Embryonic facial prominence (tissue), 1 donor: Measurements from ENCODE around the gene SLIRP.
"Not testable (repeated sequence)": the region's sequence is repeated elsewhere in the genome, so short reads cannot be mapped to it uniquely, and the experiment has no call there.

ENCODE experiments used
- DNase-seq: peaks from one replicate; pipeline ENCODE4 v3.0.0-alpha.2; 2016; ENCODE audit errors: extremely low spot score

SLIRP gene

GRCh38 chr14:77707724-77708408 is at the start of gene SLIRP, which contains the start of gene ALKBH1:
TSS of gene SLIRP (plus strand) at chr14:77708103. CDS start at chr14:77708112, 9 bp downstream.
TSS of gene ALKBH1 (minus strand) at chr14:77708023. CDS start at chr14:77708004, 19 bp downstream.
- DNase-seq, result peak; percentile 77

DNA sequence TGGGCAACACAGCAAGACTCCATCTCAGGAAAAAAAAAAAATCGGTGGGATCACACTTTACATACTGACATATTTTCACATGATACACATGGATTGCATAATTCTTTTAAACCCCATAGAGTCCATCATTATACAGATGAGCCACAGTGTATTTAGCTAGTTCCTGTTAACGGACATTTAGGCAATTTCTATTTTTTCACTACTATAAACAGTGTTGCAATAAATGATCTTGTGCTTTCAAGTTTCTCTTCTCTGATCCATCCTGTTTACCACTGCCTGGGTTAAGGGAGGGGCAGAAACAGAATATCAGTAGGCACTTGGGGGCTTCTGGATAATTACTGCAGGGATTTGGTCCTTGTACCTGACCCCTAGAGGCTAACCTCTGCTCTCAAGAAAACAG is 48.1 kb upstream of the SLIRP start:
- no peak for DNase-seq

- no peak for DNase-seq
Measured at GRCh38 chr14:77660754-77661153, 47.1 kb upstream of the SLIRP start.

DNA sequence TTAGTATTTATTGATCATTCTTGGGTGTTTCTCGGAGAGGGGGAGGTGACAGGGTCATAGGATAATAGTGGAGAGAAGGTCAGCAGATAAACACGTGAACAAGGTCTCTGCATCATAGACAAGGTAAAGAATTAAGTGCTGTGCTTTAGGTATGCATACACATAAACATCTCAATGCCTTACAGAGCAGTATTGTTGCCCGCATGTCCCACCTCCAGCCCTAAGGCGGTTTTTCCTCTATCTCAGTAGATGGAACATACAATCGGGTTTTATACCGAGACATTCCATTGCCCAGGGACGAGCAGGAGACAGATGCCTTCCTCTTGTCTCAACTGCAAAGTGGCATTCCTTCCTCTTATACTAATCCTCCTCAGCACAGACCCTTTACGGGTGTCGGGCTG is 46.3 kb upstream of the SLIRP start:
- not testable (repeated sequence) for DNase-seq

DNA sequence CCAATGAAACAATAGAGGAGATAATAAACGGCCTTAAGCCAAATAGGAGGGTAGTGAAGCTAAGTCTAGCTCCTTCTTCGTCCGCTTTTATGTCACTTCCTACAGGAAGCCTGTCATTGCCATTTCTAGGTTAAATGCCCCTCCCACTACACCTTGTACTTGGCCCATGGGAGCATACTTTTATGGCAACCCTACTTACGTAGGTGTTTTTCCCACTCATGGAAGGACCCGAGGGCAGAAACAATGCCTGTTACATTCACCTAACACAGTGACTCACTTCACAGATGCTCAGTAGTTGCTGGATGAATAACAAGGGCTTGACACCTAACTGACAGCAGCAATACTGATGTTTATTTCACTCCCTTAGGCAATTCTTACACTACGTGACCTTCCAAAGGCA is 44.6 kb upstream of the SLIRP start:
- DNase-seq, result no peak

DNA sequence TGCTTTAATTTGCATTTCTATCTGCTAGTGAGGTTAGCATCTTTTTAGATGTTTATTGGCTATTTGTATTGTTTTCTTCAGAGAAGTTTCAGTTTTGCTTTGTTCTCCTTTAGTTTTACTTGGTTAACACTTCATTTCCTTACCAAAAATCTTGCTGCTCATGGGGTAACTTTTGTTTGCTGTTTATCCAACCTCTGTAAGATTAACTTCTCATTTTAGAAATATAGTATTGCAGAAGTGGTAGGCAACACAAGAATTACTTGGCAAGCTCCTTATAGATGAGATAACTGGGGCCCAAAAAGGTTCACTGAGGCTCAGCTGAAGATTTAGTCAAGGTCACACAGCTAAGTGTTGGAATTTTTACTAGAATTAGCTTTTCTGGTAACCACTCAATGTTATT is 40.6 kb upstream of the SLIRP start:
- no peak for DNase-seq

GRCh38 chr14:77673193-77673592 is 34.7 kb upstream of the SLIRP start:
- no peak for DNase-seq

GRCh38 chr14:77674931-77675330 is 33.0 kb upstream of the SLIRP start:
- DNase-seq, result no peak

DNA sequence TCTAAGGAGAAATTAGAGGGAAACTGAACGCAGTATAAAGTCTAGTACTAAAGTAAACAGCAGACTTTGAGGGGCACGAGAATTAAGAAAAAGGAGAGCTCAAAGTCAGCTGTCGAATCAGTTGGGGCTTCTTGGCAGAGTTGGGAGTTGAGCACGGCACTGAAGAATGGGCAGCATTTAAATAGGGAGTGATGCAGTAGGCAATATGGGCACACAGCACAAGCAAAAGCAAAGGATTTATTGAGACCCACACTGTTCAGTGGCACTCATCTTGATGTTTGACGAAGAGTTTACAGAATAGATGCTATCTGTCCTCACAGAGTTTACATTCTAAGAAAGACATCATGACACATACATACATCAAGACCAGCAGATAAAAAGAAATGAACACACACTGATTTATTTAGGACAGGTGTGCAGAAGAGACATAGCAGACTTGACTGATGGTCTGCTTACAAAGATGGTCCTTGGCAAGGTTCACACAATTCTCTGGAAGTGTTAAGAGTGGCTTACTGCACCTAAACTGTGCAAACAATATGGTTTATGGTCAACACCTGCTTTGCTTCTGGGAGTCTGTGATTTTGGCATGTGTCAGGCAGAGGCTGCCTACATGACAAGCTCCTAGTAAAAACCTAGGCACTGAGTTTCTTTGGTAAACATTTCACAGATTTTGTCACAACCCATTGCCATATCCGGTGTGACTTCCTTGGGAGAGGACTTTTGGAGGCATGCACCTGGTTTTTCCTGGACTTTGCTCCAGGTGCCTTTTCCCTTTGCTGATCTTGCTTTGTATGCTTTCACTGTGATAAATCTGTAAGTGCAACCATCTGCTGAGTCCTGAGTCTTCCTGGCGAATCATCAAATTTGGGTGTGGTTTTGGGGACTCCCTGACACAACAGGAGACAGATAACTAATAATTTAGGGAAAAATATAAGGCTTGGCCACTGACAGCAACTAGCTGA is 26.4 kb upstream of the SLIRP start:
- DNase-seq, result no peak

DNA sequence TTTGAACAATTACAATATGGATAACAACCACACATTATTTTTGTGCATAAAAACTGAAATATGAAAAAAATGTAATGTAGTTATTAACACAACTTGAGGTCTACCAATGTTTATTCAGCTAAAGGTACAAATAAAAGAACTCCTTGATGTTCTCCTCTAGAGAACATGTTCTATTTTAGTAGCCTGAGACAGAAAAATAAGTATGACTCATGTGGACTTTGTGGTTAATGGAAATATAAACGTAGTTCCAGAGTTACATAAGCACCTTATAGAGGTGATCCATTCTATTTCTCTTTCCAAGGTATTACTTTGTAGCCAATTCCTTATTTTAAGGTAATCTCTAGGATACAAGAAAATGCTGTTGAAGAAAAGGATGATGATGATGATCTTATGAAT is 25.7 kb upstream of the SLIRP start:
- DNase-seq, result no peak

- DNase-seq, result no peak
Measured at GRCh38 chr14:77691259-77691658, 16.6 kb upstream of the SLIRP start.

- no peak for DNase-seq
Measured at GRCh38 chr14:77707355-77707723, 564 bp upstream of the SLIRP start.

- no peak for DNase-seq
Measured at GRCh38 chr14:77708749-77709148, 846 bp downstream of the SLIRP start.

DNA sequence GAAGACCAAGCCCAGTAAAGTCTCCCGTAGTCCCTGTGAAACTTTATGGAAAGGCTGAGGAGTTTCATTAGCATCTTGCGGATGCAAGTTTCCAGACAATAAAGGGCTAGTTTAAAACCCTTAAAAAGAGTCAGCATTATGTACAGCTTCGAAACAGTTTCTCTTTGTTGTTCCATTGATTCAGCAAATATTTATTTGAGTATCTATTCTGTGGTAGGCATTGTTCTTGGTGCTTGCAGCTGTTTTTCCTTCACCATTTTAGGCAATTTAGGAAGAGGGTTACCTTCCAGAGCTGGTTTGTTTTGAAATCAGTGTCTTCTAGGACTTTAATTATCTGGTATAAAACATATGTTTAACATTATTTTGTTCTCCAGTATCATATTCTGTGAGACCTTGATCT is 1.5 kb downstream of the SLIRP start:
- no peak for DNase-seq

- no peak for DNase-seq
Measured at GRCh38 chr14:77710364-77710763, 2.5 kb downstream of the SLIRP start.

GRCh38 chr14:77714926-77715325 is 7.0 kb downstream of the SLIRP start:
- no peak for DNase-seq

DNA sequence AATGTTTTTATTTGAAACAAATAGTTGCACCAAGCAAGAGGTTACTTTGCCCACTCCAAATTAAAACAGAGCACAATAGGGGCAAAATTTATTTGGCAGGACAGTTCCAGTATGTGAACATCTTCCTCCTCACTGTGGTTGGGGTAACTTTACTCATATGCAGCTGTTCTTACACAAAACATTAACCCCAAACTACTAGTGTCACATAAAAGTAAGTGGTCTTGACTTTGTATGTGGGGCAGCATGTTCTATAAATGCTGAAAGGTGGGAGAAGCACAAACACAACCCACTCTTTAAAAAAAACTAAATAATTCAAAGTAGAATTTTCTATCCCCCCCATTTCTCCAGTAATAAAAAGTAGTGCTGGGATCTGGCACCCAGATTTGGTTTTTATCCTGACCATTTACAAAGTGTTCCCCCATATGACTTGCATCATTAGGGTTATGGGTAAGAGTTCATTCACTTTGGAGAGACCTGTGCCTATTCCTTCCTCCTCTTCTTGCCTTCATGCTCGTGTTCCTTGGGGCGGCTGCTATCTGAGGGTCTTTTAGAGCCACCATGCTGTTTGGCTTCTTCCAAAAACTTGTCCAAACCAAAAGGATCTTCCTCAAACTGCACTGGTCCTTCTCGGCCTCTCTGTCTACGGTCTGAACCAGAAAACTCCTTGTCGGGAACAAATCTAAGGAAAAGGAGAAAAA is 9.9 kb downstream of the SLIRP start:
- no peak for DNase-seq

GRCh38 chr14:77721437-77721836 is 13.5 kb downstream of the SLIRP start:
- no peak for DNase-seq

GRCh38 chr14:77722301-77722700 is 14.4 kb downstream of the SLIRP start:
- no peak for DNase-seq

DNA sequence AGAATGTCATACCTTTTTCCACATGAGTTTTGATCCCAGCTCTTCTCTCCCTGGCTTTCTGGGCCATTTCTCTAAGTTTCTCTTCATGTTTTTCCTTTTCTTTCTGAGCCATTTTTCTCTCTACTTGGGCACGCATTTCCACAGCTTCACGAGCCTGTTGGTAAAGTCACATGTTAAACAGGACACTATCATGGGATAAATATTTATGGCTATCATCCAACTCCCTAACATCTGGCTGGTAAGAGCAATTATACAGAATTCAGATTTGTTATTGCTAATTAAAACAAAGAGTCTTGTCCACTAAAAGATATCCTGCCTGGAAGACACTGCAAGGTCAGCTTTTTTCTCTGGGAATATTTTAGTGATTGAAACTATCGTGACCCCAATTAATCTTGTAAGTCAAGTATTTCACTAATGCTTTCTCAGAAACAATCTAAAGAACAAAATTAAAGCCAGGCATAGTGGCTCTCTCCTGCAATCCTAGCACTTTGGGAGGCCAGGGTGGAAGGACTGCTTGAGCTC is 23.1 kb downstream of the SLIRP start:
- no peak for DNase-seq

DNA sequence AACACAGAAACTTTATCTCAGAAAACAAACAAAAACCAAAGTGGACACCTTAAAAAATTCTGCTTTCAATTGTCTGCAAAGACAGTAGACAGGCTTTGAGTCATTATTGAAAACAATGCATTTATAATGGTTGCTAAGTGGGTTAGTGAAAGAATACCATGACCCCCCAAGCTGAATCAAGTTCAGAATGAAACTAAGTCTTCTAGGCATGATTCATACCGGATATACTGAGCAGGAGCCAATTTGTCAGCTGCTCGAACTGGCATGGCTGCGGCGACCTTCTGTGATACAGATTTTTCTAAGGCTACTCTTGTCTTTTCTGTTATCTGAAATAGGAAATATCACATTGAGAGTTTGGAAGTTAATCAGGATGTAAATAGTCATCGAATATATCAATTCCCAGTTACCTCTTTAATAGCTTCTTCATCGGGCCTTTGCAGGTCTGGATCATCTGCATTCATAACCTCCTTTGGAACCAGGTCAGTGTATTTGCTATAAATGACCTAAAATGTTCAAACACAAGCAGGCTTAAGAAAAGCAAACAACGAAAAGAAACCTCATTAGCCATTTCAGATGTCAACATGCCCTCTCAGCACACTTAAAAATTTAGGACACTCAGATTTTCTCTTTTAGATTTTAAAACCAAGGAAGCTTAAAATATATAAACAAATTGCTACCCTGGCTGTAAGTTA is 30.8 kb downstream of the SLIRP start:
- DNase-seq, result no peak

- DNase-seq, result no peak
Measured at GRCh38 chr14:77741438-77741837, 33.5 kb downstream of the SLIRP start.
